HL-60 (cell line): ENCODE measurements around the gene FAM83C.
A peak's percentile ranks its signal among the peaks of the same experiment; 100 is the strongest.

Source experiments
- DNase-seq, 2 experiments: peaks; one replicate each; pipeline ENCODE4 v3.0.0-alpha.2; 2010 to 2020; ENCODE audit warnings: low read depth in 1 of 2, low spot score in 1 of 2
- H3K27ac ChIP-seq: fragments of 250-450 bp; sonication (Bioruptor Pico); replicated peaks from 2 replicates; pipeline ENCODE4 v1.5.1; 2020; ENCODE audit warnings: mild to moderate bottlenecking, moderate library complexity
- H3K27me3 ChIP-seq: fragments of 250-450 bp; sonication (Bioruptor Pico); 2 replicates; pipeline ENCODE4 v1.5.1; 2021; ENCODE audit warnings: mild to moderate bottlenecking, moderate library complexity; ENCODE audit not compliant: insufficient read depth, poor library complexity, severe bottlenecking
- H3K4me3 ChIP-seq: replicated peaks from 2 replicates; pipeline ENCODE4 v1.5.1; 2011; ENCODE audit warnings: mild to moderate bottlenecking, control low read depth, low read length; ENCODE audit not compliant: insufficient read depth
- GABPA ChIP-seq: IDR thresholded peaks from 2 replicates; pipeline ENCODE4 v1.6.1; 2012; ENCODE audit warnings: low read depth
- POLR2AphosphoS5 ChIP-seq: IDR thresholded peaks from 2 replicates; pipeline ENCODE4 v1.6.1; 2012; ENCODE audit warnings: low read depth
- SPI1 ChIP-seq: IDR thresholded peaks from 2 replicates; pipeline ENCODE4 v1.6.1; 2012; ENCODE audit warnings: low read depth, mild to moderate bottlenecking, borderline replicate concordance
- TF ChIP-seq, protein P1 (sequence below): IDR thresholded peaks from one replicate; pipeline ENCODE4 v1.5.1; 2011; ENCODE audit warnings: low read length, control low read depth, inconsistent platforms; ENCODE audit not compliant: insufficient read depth
- TF ChIP-seq, protein P2 (sequence below): IDR thresholded peaks from 2 replicates; pipeline ENCODE4 v1.6.1; 2012; ENCODE audit warnings: low read depth; ENCODE audit not compliant: insufficient replicate concordance

Gene FAM83C

DNA sequence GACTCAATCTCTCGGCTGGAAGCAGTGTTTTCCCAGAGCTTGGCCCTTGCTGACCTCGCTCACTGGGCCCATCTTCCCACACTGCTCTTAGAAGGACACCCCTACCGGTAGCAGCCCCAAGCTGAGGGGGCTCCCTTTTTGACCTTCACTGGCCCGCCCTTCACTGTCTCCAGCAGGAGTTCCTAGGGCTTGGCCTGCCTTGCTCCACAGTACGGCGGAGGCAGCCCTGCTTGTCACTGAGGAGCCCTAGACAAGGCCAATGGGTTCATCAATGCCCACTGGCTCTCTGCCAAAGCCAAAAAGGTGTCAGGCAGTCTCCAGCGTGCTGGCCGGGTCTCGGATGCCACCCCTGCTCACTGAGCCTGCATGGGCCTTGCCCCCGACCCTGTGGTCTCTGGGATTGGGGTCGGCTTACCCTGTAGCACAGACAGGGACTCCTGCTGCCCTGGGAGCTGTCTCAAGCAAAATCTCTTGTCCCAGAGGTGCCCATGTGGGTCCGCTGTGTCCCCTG, 16.4 kb downstream of the FAM83C start:
- H3K4me3 ChIP-seq, result no peak overlapping the region
- DNase-seq, result no peak
- no peak overlapping the region for H3K27ac ChIP-seq
- TF ChIP-seq GABPA (no peak), POLR2AphosphoS5 (no peak), SPI1 (no peak)
- TF ChIP-seq, protein P1, sequence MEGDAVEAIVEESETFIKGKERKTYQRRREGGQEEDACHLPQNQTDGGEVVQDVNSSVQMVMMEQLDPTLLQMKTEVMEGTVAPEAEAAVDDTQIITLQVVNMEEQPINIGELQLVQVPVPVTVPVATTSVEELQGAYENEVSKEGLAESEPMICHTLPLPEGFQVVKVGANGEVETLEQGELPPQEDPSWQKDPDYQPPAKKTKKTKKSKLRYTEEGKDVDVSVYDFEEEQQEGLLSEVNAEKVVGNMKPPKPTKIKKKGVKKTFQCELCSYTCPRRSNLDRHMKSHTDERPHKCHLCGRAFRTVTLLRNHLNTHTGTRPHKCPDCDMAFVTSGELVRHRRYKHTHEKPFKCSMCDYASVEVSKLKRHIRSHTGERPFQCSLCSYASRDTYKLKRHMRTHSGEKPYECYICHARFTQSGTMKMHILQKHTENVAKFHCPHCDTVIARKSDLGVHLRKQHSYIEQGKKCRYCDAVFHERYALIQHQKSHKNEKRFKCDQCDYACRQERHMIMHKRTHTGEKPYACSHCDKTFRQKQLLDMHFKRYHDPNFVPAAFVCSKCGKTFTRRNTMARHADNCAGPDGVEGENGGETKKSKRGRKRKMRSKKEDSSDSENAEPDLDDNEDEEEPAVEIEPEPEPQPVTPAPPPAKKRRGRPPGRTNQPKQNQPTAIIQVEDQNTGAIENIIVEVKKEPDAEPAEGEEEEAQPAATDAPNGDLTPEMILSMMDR, result no peak
- TF ChIP-seq, protein P2, sequence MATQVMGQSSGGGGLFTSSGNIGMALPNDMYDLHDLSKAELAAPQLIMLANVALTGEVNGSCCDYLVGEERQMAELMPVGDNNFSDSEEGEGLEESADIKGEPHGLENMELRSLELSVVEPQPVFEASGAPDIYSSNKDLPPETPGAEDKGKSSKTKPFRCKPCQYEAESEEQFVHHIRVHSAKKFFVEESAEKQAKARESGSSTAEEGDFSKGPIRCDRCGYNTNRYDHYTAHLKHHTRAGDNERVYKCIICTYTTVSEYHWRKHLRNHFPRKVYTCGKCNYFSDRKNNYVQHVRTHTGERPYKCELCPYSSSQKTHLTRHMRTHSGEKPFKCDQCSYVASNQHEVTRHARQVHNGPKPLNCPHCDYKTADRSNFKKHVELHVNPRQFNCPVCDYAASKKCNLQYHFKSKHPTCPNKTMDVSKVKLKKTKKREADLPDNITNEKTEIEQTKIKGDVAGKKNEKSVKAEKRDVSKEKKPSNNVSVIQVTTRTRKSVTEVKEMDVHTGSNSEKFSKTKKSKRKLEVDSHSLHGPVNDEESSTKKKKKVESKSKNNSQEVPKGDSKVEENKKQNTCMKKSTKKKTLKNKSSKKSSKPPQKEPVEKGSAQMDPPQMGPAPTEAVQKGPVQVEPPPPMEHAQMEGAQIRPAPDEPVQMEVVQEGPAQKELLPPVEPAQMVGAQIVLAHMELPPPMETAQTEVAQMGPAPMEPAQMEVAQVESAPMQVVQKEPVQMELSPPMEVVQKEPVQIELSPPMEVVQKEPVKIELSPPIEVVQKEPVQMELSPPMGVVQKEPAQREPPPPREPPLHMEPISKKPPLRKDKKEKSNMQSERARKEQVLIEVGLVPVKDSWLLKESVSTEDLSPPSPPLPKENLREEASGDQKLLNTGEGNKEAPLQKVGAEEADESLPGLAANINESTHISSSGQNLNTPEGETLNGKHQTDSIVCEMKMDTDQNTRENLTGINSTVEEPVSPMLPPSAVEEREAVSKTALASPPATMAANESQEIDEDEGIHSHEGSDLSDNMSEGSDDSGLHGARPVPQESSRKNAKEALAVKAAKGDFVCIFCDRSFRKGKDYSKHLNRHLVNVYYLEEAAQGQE, result no peak
- no peaks in the 10 kb centered on the region for H3K27me3 ChIP-seq

DNA sequence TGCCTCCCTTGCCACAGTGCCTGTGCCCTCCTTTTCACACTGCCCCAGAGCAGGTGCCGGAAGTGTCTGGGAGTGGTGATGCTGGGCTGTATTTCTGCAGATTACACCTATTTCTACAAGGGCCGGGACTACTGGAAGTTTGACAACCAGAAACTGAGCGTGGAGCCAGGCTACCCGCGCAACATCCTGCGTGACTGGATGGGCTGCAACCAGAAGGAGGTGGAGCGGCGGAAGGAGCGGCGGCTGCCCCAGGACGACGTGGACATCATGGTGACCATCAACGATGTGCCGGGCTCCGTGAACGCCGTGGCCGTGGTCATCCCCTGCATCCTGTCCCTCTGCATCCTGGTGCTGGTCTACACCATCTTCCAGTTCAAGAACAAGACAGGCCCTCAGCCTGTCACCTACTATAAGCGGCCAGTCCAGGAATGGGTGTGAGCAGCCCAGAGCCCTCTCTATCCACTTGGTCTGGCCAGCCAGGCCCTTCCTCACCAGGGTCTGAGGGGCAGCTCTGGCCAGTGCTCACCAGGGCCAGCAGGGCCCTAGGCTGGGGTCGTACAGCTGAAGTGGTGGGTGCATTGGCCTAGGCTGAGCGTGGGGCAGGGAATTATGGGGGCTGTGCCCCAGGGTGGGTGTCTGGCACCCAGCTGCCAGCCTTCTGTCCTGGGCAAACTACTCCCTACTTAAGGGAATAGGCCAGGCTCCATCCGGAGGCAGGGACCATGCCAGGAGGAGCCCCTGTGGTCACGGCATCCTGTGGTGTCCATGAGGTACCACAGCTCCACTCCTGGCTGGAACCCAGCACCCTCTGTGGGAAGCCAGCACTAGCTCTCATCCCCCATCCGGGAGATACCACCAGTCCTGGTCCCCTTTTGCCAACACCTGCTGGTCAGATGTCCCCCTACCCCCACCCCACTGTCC, 17.8 kb downstream of the FAM83C start:
- no peak for DNase-seq
- Histone ChIP-seq H3K27ac (no peak overlapping the region), H3K4me3 (no peak overlapping the region), H3K27me3 (no peaks in the 10 kb centered on the region)
- TF ChIP-seq, protein P1, result no peak
- no peak for TF ChIP-seq SPI1
- no peak for TF ChIP-seq GABPA
- peak; percentile 59 for TF ChIP-seq POLR2AphosphoS5
- TF ChIP-seq, protein P2, result no peak

DNA sequence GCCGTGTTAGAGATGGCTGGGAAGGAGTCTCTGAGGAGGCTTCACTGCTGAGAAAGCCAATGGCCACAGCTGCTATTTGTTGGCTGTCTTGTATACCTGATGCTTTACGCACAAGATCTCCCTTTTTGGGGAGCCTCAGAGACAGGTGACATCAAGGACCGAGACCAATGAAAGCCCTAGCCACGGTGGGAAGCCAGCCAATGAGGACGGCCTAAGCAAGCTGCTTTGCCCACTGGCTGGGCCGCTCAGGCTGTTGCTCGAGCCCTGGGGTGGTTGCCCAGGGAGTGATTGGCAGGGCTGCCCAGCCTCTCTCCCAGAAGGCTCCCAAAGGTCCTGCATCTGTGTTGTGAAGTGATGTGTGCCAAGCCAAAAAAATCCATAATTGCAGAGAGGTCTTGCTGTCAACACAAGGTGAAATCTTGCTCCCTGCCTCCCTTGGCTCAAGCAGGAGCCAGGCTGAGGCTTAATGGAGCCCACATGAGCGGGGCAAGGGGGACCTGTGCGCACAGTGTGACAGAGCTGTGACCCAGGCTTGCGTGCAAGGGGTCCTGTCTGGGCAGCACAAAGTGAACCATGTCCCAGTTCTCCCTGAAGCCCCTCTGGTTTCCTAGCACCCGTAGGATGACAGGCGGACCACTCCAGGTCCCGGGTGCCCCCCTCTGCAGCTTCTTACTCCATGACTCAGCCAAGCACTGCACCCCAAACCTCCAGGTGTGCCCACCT, 18.6 kb downstream of the FAM83C start:
- no peaks in the 10 kb centered on the region for H3K27me3 ChIP-seq
- TF ChIP-seq POLR2AphosphoS5, result no peak
- TF ChIP-seq, protein P1, result no peak
- TF ChIP-seq GABPA, result no peak
- TF ChIP-seq, protein P2, result no peak
- TF ChIP-seq SPI1, result no peak
- no peak for DNase-seq
- H3K27ac ChIP-seq, result no peak overlapping the region
- no peak overlapping the region for H3K4me3 ChIP-seq
